ENCODE results near the gene NTM. TPM values are rescaled to one million over a fixed set of nuclear protein-coding genes. Genes with fewer than 3 reads are reported as not detected.

Gene NTM
- total and polyA plus RNA-seq, 2 experiments from 2014 or later: 25.9 to 49.0 TPM

DNA sequence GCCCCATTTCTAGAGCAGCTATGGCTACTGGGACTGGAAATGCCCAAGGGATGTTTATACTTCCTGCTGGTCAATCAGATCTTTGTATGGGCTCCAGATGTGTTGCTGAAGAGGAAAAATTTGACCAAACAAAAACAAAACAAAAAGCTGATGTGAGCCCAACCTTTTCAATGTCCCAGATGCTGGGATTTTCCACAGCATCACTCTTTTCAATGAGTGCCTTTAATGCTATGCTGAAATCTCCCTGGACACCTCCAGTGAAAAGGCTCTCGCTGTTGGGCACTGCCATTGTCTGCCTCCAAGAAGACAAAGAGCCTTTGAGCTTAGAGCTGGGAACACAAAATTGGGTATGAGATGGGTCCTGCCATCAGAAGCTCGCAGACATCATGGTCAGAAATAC lies 671.9 kb downstream of the NTM start:
- H3K9ac ChIP-seq: no peak overlapping the region
- H3K4me1 ChIP-seq (ENCODE audit: insufficient read depth): no peaks in the 10 kb centered on the region
- H3K9me2 ChIP-seq (ENCODE audit: insufficient read depth): no peaks in the 10 kb centered on the region
- no peak overlapping the region for H3K4me2 ChIP-seq (ENCODE audit: unreplicated experiment)
- TF ChIP-seq EZH2 (IDR thresholded peaks at IDR 0.05; ENCODE audit: insufficient read depth, poor library complexity, severe bottlenecking) (no peak), EZH2phosphoT487 (IDR thresholded peaks at IDR 0.05; ENCODE audit: insufficient read depth, low read depth) (no peak)
- no peak overlapping the region for H3K27ac ChIP-seq
- no peaks in the 10 kb centered on the region for H3K79me2 ChIP-seq (ENCODE audit: insufficient read depth)
- no peak overlapping the region for H3K4me3 ChIP-seq
- no peak overlapping the region for H2AFZ ChIP-seq
- no peaks in the 10 kb centered on the region for H3K27me3 ChIP-seq (replicated peaks; ENCODE audit: insufficient read depth)
- WGBS, 2 experiments (ENCODE audit: low coverage in 1 of 2, low lambda C conversion rate in 2 of 2, missing lambda C conversion rate in 2 of 2): 91 to 93% methylated on average over 2 of the region's 2 CpGs
- no peaks in the 10 kb centered on the region for H3K9me3 ChIP-seq (ENCODE audit: low read depth)
- no peaks in the 10 kb centered on the region for H3F3A ChIP-seq (ENCODE audit: insufficient read depth)
- no peaks in the 10 kb centered on the region for H4K20me1 ChIP-seq (ENCODE audit: insufficient read depth)
- H3K36me3 ChIP-seq (ENCODE audit: low read depth): no peaks in the 10 kb centered on the region
- no peak for DNase-seq
- in situ Hi-C loops (cut with MboI): no loop called here

DNA sequence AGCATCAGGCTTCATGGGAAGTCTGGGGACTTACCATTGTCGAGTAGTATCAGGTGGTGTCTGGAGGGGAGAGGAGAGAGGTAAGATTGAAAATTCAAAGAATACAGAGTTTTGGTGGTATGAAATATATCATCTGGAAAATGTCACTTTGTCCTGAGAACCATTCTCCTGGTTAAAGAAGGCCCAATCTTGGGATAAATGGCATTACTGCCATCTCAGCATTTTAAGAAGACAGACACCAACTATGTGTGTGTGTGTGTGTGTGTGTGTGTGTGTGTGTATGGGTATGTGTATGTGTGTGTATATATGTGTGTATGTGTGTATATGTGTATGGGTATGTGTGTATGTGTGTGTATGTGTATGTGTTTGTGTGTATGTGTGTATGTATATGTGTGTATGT lies 673.3 kb downstream of the NTM start:
- no peak overlapping the region for H3K9ac ChIP-seq
- no peaks in the 10 kb centered on the region for H3K27me3 ChIP-seq (replicated peaks; ENCODE audit: insufficient read depth)
- no peaks in the 10 kb centered on the region for H3K9me2 ChIP-seq (ENCODE audit: insufficient read depth)
- no peak overlapping the region for H3K4me3 ChIP-seq
- no peak overlapping the region for H3K27ac ChIP-seq
- no peak overlapping the region for H2AFZ ChIP-seq
- TF ChIP-seq EZH2phosphoT487 (IDR thresholded peaks at IDR 0.05; ENCODE audit: insufficient read depth, low read depth): no peak
- no peak for TF ChIP-seq EZH2 (IDR thresholded peaks at IDR 0.05; ENCODE audit: insufficient read depth, poor library complexity, severe bottlenecking)
- H3K36me3 ChIP-seq (ENCODE audit: low read depth): no peaks in the 10 kb centered on the region
- H3K4me1 ChIP-seq (ENCODE audit: insufficient read depth): no peaks in the 10 kb centered on the region
- no peaks in the 10 kb centered on the region for H3K79me2 ChIP-seq (ENCODE audit: insufficient read depth)
- H3K4me2 ChIP-seq (ENCODE audit: unreplicated experiment): no peak overlapping the region
- DNase-seq: no peak
- no peaks in the 10 kb centered on the region for H3F3A ChIP-seq (ENCODE audit: insufficient read depth)
- WGBS, 2 experiments (ENCODE audit: low coverage in 1 of 2, low lambda C conversion rate in 2 of 2, missing lambda C conversion rate in 2 of 2): 94 to 96% methylated on average over 1 of the region's 1 CpG
- H3K9me3 ChIP-seq (ENCODE audit: low read depth): no peaks in the 10 kb centered on the region
- in situ Hi-C loops (cut with MboI): no loop called here
- no peaks in the 10 kb centered on the region for H4K20me1 ChIP-seq (ENCODE audit: insufficient read depth)

DNA sequence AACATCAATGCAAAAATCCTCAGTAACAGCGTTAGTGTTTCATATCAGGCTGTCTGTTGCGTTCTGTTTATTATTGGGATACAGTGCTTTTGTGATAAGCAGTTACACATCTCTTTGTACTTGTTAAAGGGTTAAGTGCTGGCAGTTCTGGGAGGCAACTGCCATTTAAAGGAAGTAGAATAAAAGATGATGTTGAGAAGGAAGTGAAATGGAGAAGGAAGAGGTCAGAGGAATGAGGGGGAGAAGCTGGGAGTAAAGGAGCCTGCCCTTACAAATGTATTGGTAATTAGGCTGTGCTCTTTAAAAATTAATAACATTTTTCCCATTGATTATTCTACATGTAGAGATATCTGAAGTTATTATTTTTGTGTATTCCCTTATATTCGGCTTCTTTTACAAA lies 674.7 kb downstream of the NTM start:
- no peaks in the 10 kb centered on the region for H3K79me2 ChIP-seq (ENCODE audit: insufficient read depth)
- H3F3A ChIP-seq (ENCODE audit: insufficient read depth): no peaks in the 10 kb centered on the region
- no peak overlapping the region for H3K4me2 ChIP-seq (ENCODE audit: unreplicated experiment)
- no peak for DNase-seq
- TF ChIP-seq EZH2 (IDR thresholded peaks at IDR 0.05; ENCODE audit: insufficient read depth, poor library complexity, severe bottlenecking): no peak
- no peak for TF ChIP-seq EZH2phosphoT487 (IDR thresholded peaks at IDR 0.05; ENCODE audit: insufficient read depth, low read depth)
- H3K9me3 ChIP-seq (ENCODE audit: low read depth): no peaks in the 10 kb centered on the region
- no peak overlapping the region for H3K27ac ChIP-seq
- in situ Hi-C loops (cut with MboI): no loop called here
- no peaks in the 10 kb centered on the region for H3K4me1 ChIP-seq (ENCODE audit: insufficient read depth)
- H3K9me2 ChIP-seq (ENCODE audit: insufficient read depth): no peaks in the 10 kb centered on the region
- no peak overlapping the region for H3K4me3 ChIP-seq
- H3K36me3 ChIP-seq (ENCODE audit: low read depth): no peaks in the 10 kb centered on the region
- no peak overlapping the region for H2AFZ ChIP-seq
- 94 to 100% methylated on average over 3 of the region's 3 CpGs for WGBS, 2 experiments (ENCODE audit: low coverage in 1 of 2, low lambda C conversion rate in 2 of 2, missing lambda C conversion rate in 2 of 2)
- no peak overlapping the region for H3K9ac ChIP-seq
- H4K20me1 ChIP-seq (ENCODE audit: insufficient read depth): no peaks in the 10 kb centered on the region
- no peaks in the 10 kb centered on the region for H3K27me3 ChIP-seq (replicated peaks; ENCODE audit: insufficient read depth)

DNA sequence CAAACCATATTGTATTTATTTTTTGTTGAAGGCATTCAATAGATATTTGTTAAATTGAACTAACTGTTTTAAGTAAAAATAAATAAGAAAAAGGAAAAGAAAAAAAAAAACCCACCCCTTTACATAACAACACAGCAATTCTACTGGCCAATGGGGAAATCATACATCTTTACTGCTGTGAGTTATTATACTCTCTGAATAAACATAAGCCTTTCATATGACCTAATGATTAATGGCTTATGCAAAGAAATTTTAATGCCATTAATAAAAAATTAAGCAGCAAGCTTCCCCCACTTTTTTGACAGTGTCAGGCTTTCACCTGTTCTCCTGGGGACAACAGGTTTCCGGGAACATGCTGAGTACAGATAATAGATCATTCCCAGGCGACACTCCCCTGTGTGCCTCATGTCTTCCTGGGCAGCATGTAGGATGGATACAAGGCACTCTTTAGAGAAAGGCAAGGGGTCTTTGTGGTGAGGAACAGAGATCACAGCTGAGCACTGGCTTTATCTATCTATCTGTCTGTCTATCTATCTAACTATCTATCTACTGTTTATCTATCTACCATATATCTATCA lies 676.0 kb downstream of the NTM start:
- H3K36me3 ChIP-seq (ENCODE audit: low read depth): no peaks in the 10 kb centered on the region
- no peaks in the 10 kb centered on the region for H3K27me3 ChIP-seq (replicated peaks; ENCODE audit: insufficient read depth)
- no peak overlapping the region for H3K4me2 ChIP-seq (ENCODE audit: unreplicated experiment)
- in situ Hi-C loops (cut with MboI): no loop called here
- no peaks in the 10 kb centered on the region for H3K9me2 ChIP-seq (ENCODE audit: insufficient read depth)
- H4K20me1 ChIP-seq (ENCODE audit: insufficient read depth): no peaks in the 10 kb centered on the region
- no peaks in the 10 kb centered on the region for H3K79me2 ChIP-seq (ENCODE audit: insufficient read depth)
- no peaks in the 10 kb centered on the region for H3F3A ChIP-seq (ENCODE audit: insufficient read depth)
- no peak overlapping the region for H3K4me3 ChIP-seq
- peaks cover 9% of the 10 kb centered on the region for H3K4me1 ChIP-seq (ENCODE audit: insufficient read depth)
- no peak for DNase-seq
- WGBS, 2 experiments (ENCODE audit: low coverage in 1 of 2, low lambda C conversion rate in 2 of 2, missing lambda C conversion rate in 2 of 2): 86 to 87% methylated on average over 2 of the region's 2 CpGs
- H3K9ac ChIP-seq: no peak overlapping the region
- H2AFZ ChIP-seq: no peak overlapping the region
- H3K9me3 ChIP-seq (ENCODE audit: low read depth): no peaks in the 10 kb centered on the region
- H3K27ac ChIP-seq: no peak overlapping the region
- TF ChIP-seq EZH2phosphoT487 (IDR thresholded peaks at IDR 0.05; ENCODE audit: insufficient read depth, low read depth) (no peak), EZH2 (IDR thresholded peaks at IDR 0.05; ENCODE audit: insufficient read depth, poor library complexity, severe bottlenecking) (no peak)

DNA sequence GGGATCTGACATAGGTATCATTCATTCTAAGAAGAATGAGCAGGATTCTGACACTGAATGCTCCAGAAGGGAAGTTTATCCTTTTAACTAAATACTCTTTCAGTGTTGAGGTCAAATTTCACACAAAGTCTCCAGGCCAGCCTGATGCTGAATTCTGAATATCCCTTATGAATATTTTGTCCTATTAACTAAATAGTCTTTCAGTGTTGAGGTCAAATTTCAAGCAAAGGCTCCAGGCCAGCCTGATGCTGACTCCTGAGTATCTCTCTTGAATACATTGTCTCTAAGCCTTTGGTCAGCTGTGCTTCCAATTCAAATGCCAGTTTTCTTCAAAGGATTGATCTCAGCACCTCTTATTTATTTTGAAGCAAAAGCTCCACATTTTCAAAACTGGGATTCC lies 676.8 kb downstream of the NTM start:
- TF ChIP-seq EZH2phosphoT487 (IDR thresholded peaks at IDR 0.05; ENCODE audit: insufficient read depth, low read depth): no peak
- TF ChIP-seq EZH2 (IDR thresholded peaks at IDR 0.05; ENCODE audit: insufficient read depth, poor library complexity, severe bottlenecking): no peak
- no peak overlapping the region for H3K27ac ChIP-seq
- no peak for DNase-seq
- no peak overlapping the region for H3K4me2 ChIP-seq (ENCODE audit: unreplicated experiment)
- no peaks in the 10 kb centered on the region for H3K79me2 ChIP-seq (ENCODE audit: insufficient read depth)
- H4K20me1 ChIP-seq (ENCODE audit: insufficient read depth): no peaks in the 10 kb centered on the region
- H3K4me3 ChIP-seq: no peak overlapping the region
- H3K9ac ChIP-seq: no peak overlapping the region
- no peaks in the 10 kb centered on the region for H3K9me2 ChIP-seq (ENCODE audit: insufficient read depth)
- no peaks in the 10 kb centered on the region for H3K9me3 ChIP-seq (ENCODE audit: low read depth)
- no peaks in the 10 kb centered on the region for H3K27me3 ChIP-seq (replicated peaks; ENCODE audit: insufficient read depth)
- peaks cover 17% of the 10 kb centered on the region for H3K4me1 ChIP-seq (ENCODE audit: insufficient read depth)
- in situ Hi-C loops (cut with MboI): no loop called here
- H3F3A ChIP-seq (ENCODE audit: insufficient read depth): no peaks in the 10 kb centered on the region
- H3K36me3 ChIP-seq (ENCODE audit: low read depth): no peaks in the 10 kb centered on the region
- no peak overlapping the region for H2AFZ ChIP-seq

Data from GM23248 (cell line).